Natural killer cell (primary cell): Measurements from ENCODE around the gene SH3BP5L. TPM values are rescaled to one million over a fixed set of nuclear protein-coding genes. Genes with fewer than 3 reads are reported as not detected.

Source experiments
- ATAC-seq, 3 donors: fragments of 150-1000 bp in 2 of 3; fragments of 200-7000 bp in 1 of 3; cut with Tn5 transposase; 1 replicate in 1 of 3; 2 replicates in 2 of 3; pipeline ENCODE4 v1.10.0; 2021; ENCODE audit warnings: mild to moderate bottlenecking in 2 of 3, moderate library complexity in 2 of 3
- DNase-seq, 2 donors: peaks; one replicate each; pipeline versions ENCODE4 v3.0.0 to v3.0.0-alpha.2; 2013 to 2021; ENCODE audit warnings: mixed read lengths in 1 of 2
- H3K27ac ChIP-seq: one replicate; pipeline ENCODE4 v1.5.1; 2013; ENCODE audit warnings: mild to moderate bottlenecking, low read length
- H3K27me3 ChIP-seq: one replicate; pipeline ENCODE4 v1.6.1; 2013; ENCODE audit warnings: low read length; ENCODE audit not compliant: control insufficient read depth, insufficient read depth
- H3K36me3 ChIP-seq: one replicate; pipeline ENCODE4 v1.6.1; 2013; ENCODE audit warnings: low read length; ENCODE audit not compliant: control insufficient read depth, insufficient read depth
- H3K4me1 ChIP-seq: one replicate; pipeline ENCODE4 v1.6.1; 2013; ENCODE audit warnings: low read length; ENCODE audit not compliant: control insufficient read depth, insufficient read depth
- H3K4me3 ChIP-seq: one replicate; pipeline ENCODE4 v1.5.1; 2013; ENCODE audit warnings: low read length
- H3K9me3 ChIP-seq: one replicate; pipeline ENCODE4 v1.6.1; 2013; ENCODE audit warnings: low read length; ENCODE audit not compliant: control insufficient read depth, insufficient read depth
- H3K27ac Mint-ChIP-seq, 2 donors: one replicate each; pipeline ENCODE4 v1.8.0; 2022; ENCODE audit warnings: mild to moderate bottlenecking in 2 of 2, mixed read lengths in 2 of 2, moderate library complexity in 1 of 2
- H3K27me3 Mint-ChIP-seq, 2 donors: one replicate each; pipeline ENCODE4 v1.8.0; 2022; ENCODE audit warnings: low read depth in 2 of 2, mixed read lengths in 2 of 2
- H3K36me3 Mint-ChIP-seq: one replicate; pipeline ENCODE4 v1.8.0; 2022; ENCODE audit warnings: mixed read lengths
- H3K4me1 Mint-ChIP-seq, 2 donors: one replicate each; pipeline ENCODE4 v1.8.0; 2022; ENCODE audit warnings: mixed read lengths in 2 of 2
- H3K4me3 Mint-ChIP-seq: one replicate; pipeline ENCODE4 v1.8.0; 2022; ENCODE audit warnings: mild to moderate bottlenecking, moderate library complexity, mixed read lengths
- H3K9me3 Mint-ChIP-seq, 2 donors: one replicate each; pipeline ENCODE4 v1.8.0; 2022; ENCODE audit warnings: mixed read lengths in 2 of 2
- WGBS: methylation state at CpG from one replicate; pipeline ENCODE4 v1.1.7; 2013; ENCODE audit warnings: missing lambda C conversion rate; ENCODE audit not compliant: insufficient coverage; 5-methylcytosine and 5-hydroxymethylcytosine counted together
- intact Hi-C: fragments of 100-400 bp; cut with micrococcal nuclease; formaldehyde crosslinking; loops from one replicate; pipeline ENCODE4 v1.14.2; 2022
- total RNA-seq, 4 donors: library from RNA; stranded (reverse); fragments of 120-200 nt in 1 of 4; gene quantifications; one replicate each; pipeline versions ENCODE4 v1.2.3 to v1.2.4, GENCODE V29; 2013 to 2022
- TF ChIP-seq, protein P1 (sequence below): fragments of 200-600 bp; IDR thresholded peaks from one replicate; pipeline ENCODE4 v1.8.0; 2022; ENCODE audit warnings: antibody characterized with exemption

Gene SH3BP5L
- total RNA-seq, 3 donors from 2014 or later (not counting 1 experiment from before 2014, with no cell fraction given) = 19.0 to 27.5 (median 22.9) TPM

DNA sequence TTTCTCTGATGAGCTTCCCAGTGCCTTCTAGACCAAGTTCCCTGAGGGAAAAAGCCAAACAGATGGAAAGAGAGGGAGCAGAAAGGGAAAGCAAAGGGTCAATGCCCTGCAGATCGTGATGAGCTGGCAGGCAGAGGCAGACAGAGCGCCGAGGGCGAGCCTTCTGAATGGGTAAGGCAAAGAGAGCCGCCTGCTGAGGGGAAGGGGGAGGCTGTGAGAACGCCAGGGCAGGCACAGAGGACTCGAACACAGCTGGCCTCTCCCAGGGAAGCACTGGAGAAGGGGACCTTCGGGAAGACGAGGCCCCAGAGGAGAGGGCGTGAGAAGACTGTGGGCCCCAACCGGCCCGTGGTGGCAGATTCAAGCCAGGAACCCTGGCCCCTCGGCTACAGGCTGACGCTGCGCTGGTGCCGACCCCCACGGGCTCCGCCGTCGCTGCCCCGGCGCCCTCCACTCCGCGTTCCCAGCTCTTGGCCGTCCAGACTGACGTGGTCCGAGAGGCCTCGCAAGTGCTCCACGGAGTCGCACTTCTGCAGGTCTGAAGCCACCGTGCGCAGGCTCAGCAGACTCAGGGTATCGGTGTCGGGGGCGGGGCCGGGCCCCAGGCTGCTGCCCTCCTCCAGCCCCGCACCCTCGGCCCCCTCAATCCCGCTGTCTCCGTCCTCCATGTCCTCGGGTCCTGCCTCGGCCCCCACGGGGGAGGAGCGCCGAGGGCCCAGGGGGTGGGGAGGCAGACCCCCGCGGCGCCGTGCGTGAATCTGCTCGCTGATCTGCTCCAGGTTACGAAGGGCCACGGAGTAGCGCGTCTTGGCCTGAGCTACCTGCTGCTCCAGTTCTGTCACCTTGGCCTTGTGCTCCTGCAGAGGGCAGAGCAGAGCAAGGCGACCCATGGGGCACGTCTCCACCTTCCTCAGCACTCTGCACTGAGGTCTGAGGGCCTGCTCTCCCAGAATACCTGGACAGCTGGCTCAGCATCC is 13.9 kb downstream of the SH3BP5L start:
- Histone ChIP-seq H3K27me3 (no peaks in the 10 kb centered on the region), H3K4me1 (peaks cover 8% of the 10 kb centered on the region), H3K4me3 (no peak overlapping the region), H3K9me3 (no peaks in the 10 kb centered on the region), H3K27ac (no peak overlapping the region), H3K36me3 (peaks cover 44% of the 10 kb centered on the region)
- H3K36me3 Mint-ChIP-seq = peaks cover 18% of the 10 kb centered on the region
- WGBS = 97% methylated on average over 57 of the region's 57 CpGs
- no peak for ATAC-seq
- no peak for DNase-seq
- no peaks in the 10 kb centered on the region for H3K27me3 Mint-ChIP-seq
- peaks cover 4 to 27% of the 10 kb centered on the region in 2 donors for H3K4me1 Mint-ChIP-seq
- intact Hi-C loops = no loop called here
- peak overlapping the region in 1 of 2 donors; percentile 11 for H3K27ac Mint-ChIP-seq
- TF ChIP-seq, protein P1, sequence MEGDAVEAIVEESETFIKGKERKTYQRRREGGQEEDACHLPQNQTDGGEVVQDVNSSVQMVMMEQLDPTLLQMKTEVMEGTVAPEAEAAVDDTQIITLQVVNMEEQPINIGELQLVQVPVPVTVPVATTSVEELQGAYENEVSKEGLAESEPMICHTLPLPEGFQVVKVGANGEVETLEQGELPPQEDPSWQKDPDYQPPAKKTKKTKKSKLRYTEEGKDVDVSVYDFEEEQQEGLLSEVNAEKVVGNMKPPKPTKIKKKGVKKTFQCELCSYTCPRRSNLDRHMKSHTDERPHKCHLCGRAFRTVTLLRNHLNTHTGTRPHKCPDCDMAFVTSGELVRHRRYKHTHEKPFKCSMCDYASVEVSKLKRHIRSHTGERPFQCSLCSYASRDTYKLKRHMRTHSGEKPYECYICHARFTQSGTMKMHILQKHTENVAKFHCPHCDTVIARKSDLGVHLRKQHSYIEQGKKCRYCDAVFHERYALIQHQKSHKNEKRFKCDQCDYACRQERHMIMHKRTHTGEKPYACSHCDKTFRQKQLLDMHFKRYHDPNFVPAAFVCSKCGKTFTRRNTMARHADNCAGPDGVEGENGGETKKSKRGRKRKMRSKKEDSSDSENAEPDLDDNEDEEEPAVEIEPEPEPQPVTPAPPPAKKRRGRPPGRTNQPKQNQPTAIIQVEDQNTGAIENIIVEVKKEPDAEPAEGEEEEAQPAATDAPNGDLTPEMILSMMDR = no peak
- H3K4me3 Mint-ChIP-seq = no peak overlapping the region
- H3K9me3 Mint-ChIP-seq = no peaks in the 10 kb centered on the region

DNA sequence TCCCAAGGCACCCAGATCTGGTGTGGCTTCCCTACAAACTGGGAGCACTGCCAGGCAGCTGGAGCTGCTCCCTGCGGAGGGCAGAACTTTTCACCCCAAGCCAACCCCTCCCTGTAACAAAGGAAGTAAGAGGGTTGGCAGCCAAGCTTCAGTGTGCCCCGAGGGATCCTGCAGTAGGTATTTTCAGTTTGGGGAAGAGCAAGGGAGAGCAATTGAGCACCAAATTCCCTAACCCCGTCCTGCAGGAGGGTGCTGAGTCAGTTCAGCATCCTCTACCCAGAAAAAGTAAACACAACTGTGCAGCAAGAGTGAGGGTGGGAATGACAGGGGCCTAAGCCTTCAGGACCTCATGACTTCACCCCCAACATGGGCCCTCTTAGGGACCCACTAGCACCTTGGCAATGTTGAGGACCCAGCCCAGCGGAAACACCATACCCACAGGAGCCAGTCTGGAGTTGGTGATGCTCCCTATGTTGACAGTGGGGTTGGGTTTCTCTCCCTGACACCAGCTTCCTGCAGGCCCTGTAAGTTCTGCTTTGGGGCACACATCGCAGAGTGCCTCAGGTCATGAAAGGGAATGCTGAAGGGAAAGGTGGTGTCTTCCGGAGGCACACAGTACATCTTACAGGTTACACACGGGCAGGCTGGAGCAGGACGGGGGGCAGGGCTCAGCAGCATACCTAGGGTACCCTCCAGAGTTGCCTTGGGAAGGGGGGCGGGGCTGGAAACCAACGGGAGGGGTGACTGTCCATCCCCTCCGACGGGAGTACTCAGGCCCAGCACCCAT is 14.8 kb downstream of the SH3BP5L start:
- Mint-ChIP-seq H3K4me1 (peaks cover 0 to 23% of the 10 kb centered on the region in 2 donors), H3K27ac (no peak overlapping the region), H3K36me3 (peaks cover 17% of the 10 kb centered on the region), H3K4me3 (no peak overlapping the region), H3K9me3 (no peaks in the 10 kb centered on the region), H3K27me3 (no peaks in the 10 kb centered on the region)
- H3K4me1 ChIP-seq = peaks cover 13% of the 10 kb centered on the region
- ATAC-seq (no peak), DNase-seq (no peak)
- H3K27ac ChIP-seq = no peak overlapping the region
- WGBS = 75% methylated on average over 10 of the region's 12 CpGs
- no peaks in the 10 kb centered on the region for H3K9me3 ChIP-seq
- TF ChIP-seq, protein P1 = no peak
- peaks cover 36% of the 10 kb centered on the region for H3K36me3 ChIP-seq
- H3K27me3 ChIP-seq = no peaks in the 10 kb centered on the region
- H3K4me3 ChIP-seq = no peak overlapping the region
- intact Hi-C loops = no loop called here

DNA sequence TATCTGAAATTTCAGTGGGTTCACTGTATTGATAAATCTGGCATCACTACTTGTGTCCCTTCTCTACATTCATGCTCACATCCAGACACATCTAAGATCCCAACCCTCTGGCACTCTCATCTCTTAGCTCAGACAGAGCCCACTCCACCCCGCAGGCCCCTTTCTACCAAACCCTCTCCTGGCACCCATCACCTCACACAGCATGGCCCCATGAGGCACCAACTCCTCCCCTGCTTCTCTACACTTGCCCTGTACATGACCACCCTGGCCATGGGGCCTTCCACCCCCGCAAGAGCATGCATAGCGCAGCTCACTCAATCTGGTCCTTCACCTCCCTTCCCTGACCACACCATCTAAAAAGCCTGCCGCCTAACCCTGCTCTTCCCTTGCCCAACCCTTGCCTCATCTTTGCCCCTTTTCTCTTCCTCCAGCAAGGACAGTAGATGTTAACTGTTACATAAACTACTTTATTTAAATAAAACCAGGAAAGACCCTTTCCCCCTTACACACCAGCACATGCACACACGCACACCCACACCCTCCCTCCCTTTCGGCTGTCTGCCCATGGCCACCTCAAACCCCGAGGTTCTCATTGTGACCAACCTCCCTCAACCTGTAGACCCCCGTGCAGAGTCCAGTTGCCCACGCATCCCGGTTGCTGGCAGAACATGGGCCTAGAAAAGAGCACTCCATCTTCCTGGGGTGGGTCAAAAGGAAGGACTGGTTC is 15.6 kb downstream of the SH3BP5L start:
- intact Hi-C loops = no loop called here
- DNase-seq = no peak
- Histone ChIP-seq H3K4me3 (no peak overlapping the region), H3K27me3 (no peaks in the 10 kb centered on the region), H3K9me3 (no peaks in the 10 kb centered on the region), H3K36me3 (peaks cover 29% of the 10 kb centered on the region), H3K4me1 (peaks cover 20% of the 10 kb centered on the region), H3K27ac (no peak overlapping the region)
- no peak for ATAC-seq
- Mint-ChIP-seq H3K36me3 (peaks cover 12% of the 10 kb centered on the region), H3K4me3 (no peak overlapping the region), H3K4me1 (peaks cover 5 to 28% of the 10 kb centered on the region in 2 donors), H3K27ac (peak overlapping the region in 1 of 2 donors; percentile 51), H3K27me3 (no peaks in the 10 kb centered on the region), H3K9me3 (no peaks in the 10 kb centered on the region)
- 86% methylated on average over 10 of the region's 10 CpGs for WGBS
- TF ChIP-seq, protein P1 = no peak
